H1 (cell line): ENCODE results near the gene SCARB1. TPM values are rescaled to one million over a fixed set of nuclear protein-coding genes. Genes with fewer than 3 reads are reported as not detected.

ENCODE experiments used
- CTCF ChIA-PET: fragments of 300-600 bp; sonication (Branson Sonifier 250); formaldehyde crosslinking; loops from one replicate; lab custom pipeline; 2021; ENCODE audit not compliant: partially characterized antibody; lab: Charles Lee
- POLR2A ChIA-PET: fragments of 300-600 bp; sonication (Branson Sonifier 250); formaldehyde crosslinking; loops from one replicate; lab custom pipeline; 2021; ENCODE audit warnings: inconsistent platforms; ENCODE audit not compliant: partially characterized antibody; lab: Charles Lee
- DNase-seq, 2 experiments: peaks; one replicate each; pipeline versions ENCODE4 v3.0.0 to v3.0.0-alpha.2; 2010 to 2022; ENCODE audit warnings: low spot score in 2 of 2, low read depth in 1 of 2, mixed read lengths in 1 of 2
- FAIRE-seq: peaks from 2 replicates; lab custom pipeline; 2011; peaks lifted over from hg19 to GRCh38; lab: Jason Lieb, UNC
- H2AFZ ChIP-seq: 2 replicates; pipeline ENCODE4 v1.8.1; 2012; ENCODE audit warnings: low read length, inconsistent platforms
- H2AK5ac ChIP-seq: 2 replicates; pipeline ENCODE4 v1.6.1; 2013; ENCODE audit warnings: low read depth, low read length
- H2BK120ac ChIP-seq: replicated peaks from 2 replicates; pipeline ENCODE3; 2013; ENCODE audit warnings: low read depth, low read length, inconsistent platforms
- H2BK12ac ChIP-seq: 2 replicates; pipeline ENCODE4 v1.6.1; 2013; ENCODE audit warnings: low read depth, low read length
- H2BK15ac ChIP-seq: 2 replicates; pipeline ENCODE4 v1.6.1; 2013; ENCODE audit warnings: low read length
- H2BK20ac ChIP-seq: 2 replicates; pipeline ENCODE4 v1.6.1; 2013; ENCODE audit warnings: low read length
- H2BK5ac ChIP-seq: 2 replicates; pipeline ENCODE4 v1.6.1; 2013; ENCODE audit warnings: low read depth, low read length
- H3K14ac ChIP-seq: 2 replicates; pipeline ENCODE4 v1.6.1; 2013; ENCODE audit warnings: inconsistent platforms; ENCODE audit not compliant: insufficient read length
- H3K18ac ChIP-seq: 2 replicates; pipeline ENCODE4 v1.6.1; 2013; ENCODE audit warnings: low read length; ENCODE audit errors: extremely low read depth
- H3K23ac ChIP-seq: 2 replicates; pipeline ENCODE4 v1.6.1; 2013; ENCODE audit warnings: inconsistent platforms; ENCODE audit not compliant: insufficient read length
- H3K23me2 ChIP-seq: 2 replicates; pipeline ENCODE4 v1.6.1; 2013; ENCODE audit warnings: low read depth, low read length
- H3K27ac ChIP-seq: 2 replicates; pipeline ENCODE4 v1.6.1; 2011; ENCODE audit warnings: low read depth, low read length, inconsistent platforms
- H3K27me3 ChIP-seq, 4 experiments: replicated peaks in 1 of 4; 1 replicate in 1 of 4; 2 replicates in 3 of 4; pipeline versions ENCODE4 v1.6.1 to v1.8.1; 2011 to 2013; ENCODE audit warnings: low read length in 3 of 4, mild to moderate bottlenecking in 3 of 4, inconsistent platforms in 2 of 4, mixed read lengths in 2 of 4, moderate library complexity in 1 of 4; ENCODE audit not compliant: control insufficient read depth in 3 of 4, insufficient read depth in 3 of 4; ENCODE audit errors: extremely low read depth in 1 of 4
- H3K36me3 ChIP-seq, 4 experiments: 2 replicates each; pipeline versions ENCODE4 v1.6.1 to v1.8.1; 2011 to 2013; ENCODE audit warnings: mild to moderate bottlenecking in 4 of 4, low read length in 3 of 4, moderate library complexity in 2 of 4, control low read depth in 1 of 4, inconsistent platforms in 1 of 4; ENCODE audit not compliant: insufficient read depth in 4 of 4, control insufficient read depth in 2 of 4
- H3K4ac ChIP-seq: replicated peaks from 2 replicates; pipeline ENCODE3; 2013; ENCODE audit warnings: low read length, low read depth, mixed read lengths, inconsistent platforms; ENCODE audit not compliant: insufficient read length
- H3K4me1 ChIP-seq, 4 experiments: replicated peaks in 1 of 4; 1 replicate in 1 of 4; 2 replicates in 3 of 4; pipeline versions ENCODE4 v1.6.1 to v1.8.1; 2011 to 2013; ENCODE audit warnings: low read length in 3 of 4, inconsistent platforms in 2 of 4, mixed read lengths in 1 of 4; ENCODE audit not compliant: insufficient read depth in 4 of 4, control insufficient read depth in 3 of 4
- H3K4me2 ChIP-seq, 2 experiments: 2 replicates each; pipeline versions ENCODE4 v1.6.1 to v1.8.1; 2011 to 2013; ENCODE audit warnings: low read depth in 2 of 2, low read length in 2 of 2, control low read depth in 1 of 2, inconsistent platforms in 1 of 2, mild to moderate bottlenecking in 1 of 2; ENCODE audit not compliant: insufficient read depth in 1 of 2
- H3K4me3 ChIP-seq, 4 experiments: fragments of 200-600, 300-600 bp in 1 of 4; sonication (generic), shearing (Covaris generic), sonication (Bioruptor Twin) in 1 of 4; 2 replicates each; pipeline versions ENCODE4 v1.5.1 to v1.8.1; 2011 to 2016; ENCODE audit warnings: low read length in 4 of 4, low read depth in 3 of 4, control low read depth in 2 of 4, inconsistent platforms in 2 of 4, mild to moderate bottlenecking in 2 of 4, mixed read lengths in 1 of 4, moderate library complexity in 1 of 4; ENCODE audit not compliant: insufficient read depth in 2 of 4; ENCODE audit errors: extremely low read depth in 1 of 4
- H3K56ac ChIP-seq: replicated peaks from 2 replicates; pipeline ENCODE3; 2013; ENCODE audit warnings: low read depth, mild to moderate bottlenecking, mixed read lengths, low read length, inconsistent platforms; ENCODE audit not compliant: insufficient read length
- H3K79me1 ChIP-seq: 2 replicates; pipeline ENCODE4 v1.6.1; 2013; ENCODE audit warnings: low read depth, low read length, control low read depth
- H3K79me2 ChIP-seq, 2 experiments: 2 replicates each; pipeline versions ENCODE4 v1.6.1 to v1.8.1; 2012 to 2013; ENCODE audit warnings: low read length in 2 of 2, mild to moderate bottlenecking in 2 of 2, inconsistent platforms in 1 of 2; ENCODE audit not compliant: insufficient read depth in 2 of 2, control insufficient read depth in 1 of 2
- H3K9ac ChIP-seq, 4 experiments: replicated peaks in 1 of 4; 1 replicate in 1 of 4; 2 replicates in 3 of 4; pipeline versions ENCODE4 v1.6.1 to v1.8.1; 2011 to 2013; ENCODE audit warnings: low read depth in 3 of 4, low read length in 3 of 4, control low read depth in 2 of 4, mild to moderate bottlenecking in 2 of 4, moderate library complexity in 2 of 4, inconsistent platforms in 1 of 4; ENCODE audit errors: extremely low read depth in 1 of 4
- H3K9me3 ChIP-seq, 2 experiments: 2 replicates each; pipeline versions ENCODE4 v1.6.1 to v1.8.1; 2012 to 2013; ENCODE audit warnings: mild to moderate bottlenecking in 2 of 2, moderate library complexity in 2 of 2, control low read depth in 1 of 2, inconsistent platforms in 1 of 2, low read depth in 1 of 2, low read length in 1 of 2, mixed read lengths in 1 of 2; ENCODE audit not compliant: insufficient read depth in 2 of 2
- H4K20me1 ChIP-seq, 2 experiments: replicated peaks in 1 of 2; 2 replicates each; pipeline versions ENCODE3 to v1.8.1; 2011 to 2013; ENCODE audit warnings: inconsistent platforms in 2 of 2, low read length in 2 of 2, mild to moderate bottlenecking in 1 of 2; ENCODE audit not compliant: insufficient read depth in 2 of 2, control insufficient read depth in 1 of 2
- H4K5ac ChIP-seq: 2 replicates; pipeline ENCODE4 v1.6.1; 2013; ENCODE audit warnings: low read length, low read depth, mixed read lengths, inconsistent platforms; ENCODE audit not compliant: insufficient read length
- H4K8ac ChIP-seq: 2 replicates; pipeline ENCODE4 v1.8.0; 2013; ENCODE audit warnings: mild to moderate bottlenecking, moderate library complexity, low read length, inconsistent platforms; ENCODE audit not compliant: insufficient read depth; ENCODE audit errors: extremely low read depth
- H4K91ac ChIP-seq: replicated peaks from 2 replicates; pipeline ENCODE3; 2013; ENCODE audit warnings: low read length, mixed read lengths, inconsistent platforms; ENCODE audit not compliant: insufficient read length
- FOSL1 ChIP-seq: IDR thresholded peaks from 2 replicates; pipeline ENCODE4 v1.6.1; 2011; ENCODE audit warnings: mild to moderate bottlenecking, low read depth, low read length, moderate library complexity; ENCODE audit not compliant: insufficient read depth
- RXRA ChIP-seq: IDR thresholded peaks from 2 replicates; pipeline ENCODE4 v1.6.1; 2011; ENCODE audit warnings: low read depth, mild to moderate bottlenecking, low read length, moderate library complexity; ENCODE audit not compliant: insufficient read depth
- WGBS, 2 experiments: shearing (Covaris generic) in 1 of 2; methylation state at CpG; one replicate each; pipeline versions ENCODE4 v1.1.6 to v1.1.7; 2013 to 2015; ENCODE audit warnings: low lambda C conversion rate in 2 of 2, mixed read lengths in 2 of 2, inconsistent platforms in 1 of 2, low coverage in 1 of 2, missing lambda C conversion rate in 1 of 2; ENCODE audit not compliant: insufficient replicate concordance in 2 of 2, insufficient coverage in 1 of 2, insufficient read length in 1 of 2; ENCODE audit errors: extremely low coverage in 1 of 2, missing lambda C conversion rate in 1 of 2; 5-methylcytosine and 5-hydroxymethylcytosine counted together
- polyA plus RNA-seq, 7 experiments: library from polyadenylated mRNA; depleted of rRNA in 3 of 7; stranded (reverse) in 5 of 7; unstranded in 2 of 7; fragments of >200 nt in 5 of 7; fragments of 200-250 nt in 2 of 7; gene quantifications; 1 replicate in 5 of 7; 2 replicates in 1 of 7; 4 replicates in 1 of 7; pipeline versions ENCODE4 v1.2.1 to v1.2.3, GENCODE V29; 2011 to 2013; ENCODE audit warnings: missing spikeins in 2 of 7, mixed read lengths in 2 of 7
- total RNA-seq: library from RNA; stranded (reverse); fragmentation: NEBNext Ultra II Directional; extraction: Animal tissue kit (Norgen Biotek cat#: 25700); gene quantifications from 2 replicates; pipeline ENCODE4 v1.2.1, GENCODE V29; 2021

SCARB1 gene
- total and polyA plus RNA-seq, 2 of the 8 experiments (the other 6 are each of a cell fraction or from before 2014, with no cell fraction given) = 45.3 to 57.1 TPM

DNA sequence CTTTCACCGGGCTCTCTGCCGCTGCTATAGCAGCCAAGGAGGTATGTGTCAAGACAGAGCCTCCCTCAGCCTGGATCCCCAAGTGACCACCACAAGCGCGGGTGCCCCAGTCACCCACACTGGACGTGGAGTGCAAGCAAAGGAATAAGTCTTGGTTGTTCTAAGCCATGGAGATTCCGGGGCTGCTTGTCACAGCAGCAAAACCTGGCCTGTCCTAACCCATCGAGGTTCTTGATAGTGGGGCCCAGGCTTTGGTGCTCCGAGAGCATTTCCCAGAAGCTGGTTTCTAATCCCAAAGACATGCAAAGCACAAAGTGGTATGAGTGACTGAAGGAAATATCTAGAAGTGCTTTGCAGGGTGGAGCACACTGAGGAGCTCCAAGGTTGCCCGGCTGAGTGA lies 51.3 kb downstream of the SCARB1 start:
- H3K56ac ChIP-seq = no peak overlapping the region
- TF ChIP-seq RXRA (no peak), FOSL1 (no peak)
- H4K20me1 ChIP-seq = peaks cover 4 to 8% of the 10 kb centered on the region in 2 experiments
- H3K9ac ChIP-seq = no peak overlapping the region
- no peak overlapping the region for H4K91ac ChIP-seq
- 93% methylated on average over 8 of the region's 9 CpGs; no CpG with 5 or more reads in 1 of the 2 experiments for WGBS, 2 experiments
- H3K4me2 ChIP-seq = no peak overlapping the region
- DNase-seq (no peak), FAIRE-seq (no peak)
- H3K79me1 ChIP-seq = peaks cover 2% of the 10 kb centered on the region; the same call in 1 of the 2 replicates
- H3K36me3 ChIP-seq = peaks cover 0 to 5% (median 2%) of the 10 kb centered on the region in 4 experiments; a peak in 3 of 8 replicates
- ChIA-PET CTCF (no interaction called here), POLR2A (interaction anchor here (1.6 kb wide), 1 partner anchor 16 kb away, joined by 4 read pairs; no protein-coding TSS in a partner anchor)
- no peaks in the 10 kb centered on the region for H3K79me2 ChIP-seq
- H2BK120ac ChIP-seq = no peak overlapping the region
- H2BK20ac ChIP-seq = no peak overlapping the region
- no peak overlapping the region for H2BK12ac ChIP-seq
- no peak overlapping the region for H3K4me3 ChIP-seq
- H3K14ac ChIP-seq = no peak overlapping the region
- no peak overlapping the region for H2AFZ ChIP-seq
- H2BK5ac ChIP-seq = no peak overlapping the region
- H3K27ac ChIP-seq = no peak overlapping the region
- H3K9me3 ChIP-seq = no peaks in the 10 kb centered on the region
- no peaks in the 10 kb centered on the region; a peak in 1 of 7 replicates for H3K4me1 ChIP-seq
- H3K4ac ChIP-seq = no peak overlapping the region
- H4K8ac ChIP-seq = no peak overlapping the region
- H3K23ac ChIP-seq = no peak overlapping the region
- H2AK5ac ChIP-seq = no peak overlapping the region
- H3K23me2 ChIP-seq = no peaks in the 10 kb centered on the region
- no peak overlapping the region for H3K18ac ChIP-seq
- H4K5ac ChIP-seq = no peak overlapping the region
- no peak overlapping the region for H2BK15ac ChIP-seq
- H3K27me3 ChIP-seq = no peaks in the 10 kb centered on the region
